ENCODE results near the gene ETV5. TPM values are rescaled to one million over a fixed set of nuclear protein-coding genes. Genes with fewer than 3 reads are reported as not detected.

ETV5 gene
- total RNA-seq, 1 donor from 2014 or later, result 5.0 TPM

DNA sequence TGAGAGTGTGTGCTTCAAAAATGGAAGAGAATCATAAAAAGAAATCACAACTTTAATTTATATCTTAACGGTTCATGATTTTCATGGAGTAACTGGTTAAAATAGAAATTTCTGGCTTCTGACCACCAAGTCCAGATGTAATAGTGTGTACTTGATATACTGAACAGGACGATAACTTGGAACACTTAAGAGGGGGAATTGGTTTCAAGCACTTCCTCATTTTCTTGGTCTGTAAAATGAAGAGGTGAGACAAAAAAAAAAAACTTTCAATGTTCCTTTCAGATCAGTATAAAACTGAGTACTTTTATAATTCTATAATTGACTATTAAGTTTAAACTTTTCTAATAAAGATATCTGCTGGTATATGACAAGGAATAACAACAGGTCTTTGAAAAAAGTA lies 107.0 kb downstream of the ETV5 start:
- DNase-seq, result no peak
- H3K4me3 ChIP-seq, result no peak overlapping the region
- peaks cover 9% of the 10 kb centered on the region for H3K27me3 ChIP-seq (ENCODE audit: low read depth)
- intact Hi-C loops (cut with micrococcal nuclease), result no loop called here
- TF ChIP-seq, protein P1, sequence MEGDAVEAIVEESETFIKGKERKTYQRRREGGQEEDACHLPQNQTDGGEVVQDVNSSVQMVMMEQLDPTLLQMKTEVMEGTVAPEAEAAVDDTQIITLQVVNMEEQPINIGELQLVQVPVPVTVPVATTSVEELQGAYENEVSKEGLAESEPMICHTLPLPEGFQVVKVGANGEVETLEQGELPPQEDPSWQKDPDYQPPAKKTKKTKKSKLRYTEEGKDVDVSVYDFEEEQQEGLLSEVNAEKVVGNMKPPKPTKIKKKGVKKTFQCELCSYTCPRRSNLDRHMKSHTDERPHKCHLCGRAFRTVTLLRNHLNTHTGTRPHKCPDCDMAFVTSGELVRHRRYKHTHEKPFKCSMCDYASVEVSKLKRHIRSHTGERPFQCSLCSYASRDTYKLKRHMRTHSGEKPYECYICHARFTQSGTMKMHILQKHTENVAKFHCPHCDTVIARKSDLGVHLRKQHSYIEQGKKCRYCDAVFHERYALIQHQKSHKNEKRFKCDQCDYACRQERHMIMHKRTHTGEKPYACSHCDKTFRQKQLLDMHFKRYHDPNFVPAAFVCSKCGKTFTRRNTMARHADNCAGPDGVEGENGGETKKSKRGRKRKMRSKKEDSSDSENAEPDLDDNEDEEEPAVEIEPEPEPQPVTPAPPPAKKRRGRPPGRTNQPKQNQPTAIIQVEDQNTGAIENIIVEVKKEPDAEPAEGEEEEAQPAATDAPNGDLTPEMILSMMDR (IDR thresholded peaks at IDR 0.05; ENCODE audit: borderline replicate concordance), result no peak
- no peaks in the 10 kb centered on the region for H3K4me1 ChIP-seq
- no peaks in the 10 kb centered on the region for H3K9me3 ChIP-seq (replicated peaks)
- no peaks in the 10 kb centered on the region for H3K36me3 ChIP-seq
- H3K27ac ChIP-seq (replicated peaks), result no peak overlapping the region

DNA sequence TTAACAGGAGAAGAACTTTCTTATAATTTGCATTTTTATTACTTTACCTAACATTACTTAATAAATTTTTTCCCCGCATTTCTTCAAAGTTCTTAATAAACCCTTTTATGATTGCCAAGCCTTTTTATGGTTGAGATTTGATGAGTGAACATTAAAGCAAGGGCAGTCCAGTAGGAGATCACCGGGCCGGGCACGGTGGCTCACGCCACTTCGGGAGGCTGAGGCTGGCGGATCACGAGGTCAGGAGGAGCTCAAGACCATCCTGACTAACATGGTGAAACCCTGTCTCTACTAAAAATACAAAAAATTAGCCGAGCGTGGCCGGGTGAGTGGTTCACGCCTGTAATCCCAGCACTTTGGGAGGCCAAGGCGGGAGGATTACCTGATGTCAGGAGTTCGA lies 109.7 kb downstream of the ETV5 start:
- no peak overlapping the region for H3K27ac ChIP-seq (replicated peaks)
- TF ChIP-seq, protein P1 (IDR thresholded peaks at IDR 0.05; ENCODE audit: borderline replicate concordance), result no peak
- H3K4me3 ChIP-seq, result no peak overlapping the region
- H3K9me3 ChIP-seq (replicated peaks), result no peaks in the 10 kb centered on the region
- H3K36me3 ChIP-seq, result no peaks in the 10 kb centered on the region
- no peaks in the 10 kb centered on the region for H3K4me1 ChIP-seq
- peaks cover 9% of the 10 kb centered on the region for H3K27me3 ChIP-seq (ENCODE audit: low read depth)
- intact Hi-C loops (cut with micrococcal nuclease), result no loop called here
- DNase-seq, result no peak

DNA sequence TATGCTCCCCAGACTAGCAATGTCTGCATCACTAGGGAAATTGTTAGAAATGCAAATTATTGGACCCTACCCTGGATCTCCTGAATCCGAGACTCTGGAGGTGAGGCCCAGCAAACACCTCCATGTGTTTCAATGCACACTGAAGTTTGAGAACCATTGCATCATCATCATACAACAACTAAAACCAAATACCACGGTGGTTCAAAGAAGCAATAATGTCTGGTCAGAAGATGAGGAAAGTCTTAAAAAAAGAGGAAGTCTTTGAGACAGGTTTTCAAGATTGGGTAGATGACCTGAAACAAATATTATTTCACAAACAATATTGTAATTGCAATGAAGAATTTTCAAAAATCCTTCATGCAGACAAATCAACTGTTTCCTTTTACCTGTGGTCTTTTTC lies 110.8 kb downstream of the ETV5 start:
- Histone ChIP-seq H3K27me3 (ENCODE audit: low read depth) (peaks cover 18% of the 10 kb centered on the region), H3K4me1 (no peaks in the 10 kb centered on the region), H3K36me3 (no peaks in the 10 kb centered on the region), H3K27ac (replicated peaks) (no peak overlapping the region), H3K4me3 (no peak overlapping the region), H3K9me3 (replicated peaks) (no peaks in the 10 kb centered on the region)
- TF ChIP-seq, protein P1 (IDR thresholded peaks at IDR 0.05; ENCODE audit: borderline replicate concordance), result no peak
- no peak for DNase-seq
- intact Hi-C loops (cut with micrococcal nuclease), result no loop called here

DNA sequence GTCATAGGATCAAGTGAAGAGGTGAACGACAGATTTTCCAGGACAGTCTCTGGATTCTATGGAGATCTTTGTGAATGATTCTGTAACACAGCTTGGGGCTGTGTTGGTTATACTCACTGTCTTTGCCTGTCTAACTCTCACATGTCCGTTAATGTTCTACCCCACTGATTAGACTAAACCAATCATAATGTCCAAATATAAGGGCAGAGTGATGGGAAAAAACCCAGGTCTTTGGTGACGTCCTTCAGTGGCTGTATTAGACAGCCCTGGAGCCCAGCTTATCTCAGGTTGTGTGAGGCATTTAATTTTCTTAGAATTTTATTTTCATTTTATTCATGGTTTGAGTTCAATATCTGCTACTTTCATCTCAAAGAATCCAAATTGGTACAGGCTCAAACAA lies 111.8 kb downstream of the ETV5 start:
- no peaks in the 10 kb centered on the region for H3K9me3 ChIP-seq (replicated peaks)
- H3K36me3 ChIP-seq, result no peaks in the 10 kb centered on the region
- intact Hi-C loops (cut with micrococcal nuclease), result no loop called here
- TF ChIP-seq, protein P1 (IDR thresholded peaks at IDR 0.05; ENCODE audit: borderline replicate concordance), result no peak
- no peak overlapping the region for H3K27ac ChIP-seq (replicated peaks)
- no peak for DNase-seq
- peaks cover 22% of the 10 kb centered on the region for H3K27me3 ChIP-seq (ENCODE audit: low read depth)
- H3K4me1 ChIP-seq, result no peaks in the 10 kb centered on the region
- H3K4me3 ChIP-seq, result no peak overlapping the region

Other genes with a start within 250 kb of the ETV5 start
- gene TRA2B, start 171.1 kb downstream of the ETV5 start, total RNA-seq, result 42.7 TPM

Measured in left ventricle myocardium inferior (tissue), 1 donor.